Measurements from ENCODE around the gene BPTF.

DNA sequence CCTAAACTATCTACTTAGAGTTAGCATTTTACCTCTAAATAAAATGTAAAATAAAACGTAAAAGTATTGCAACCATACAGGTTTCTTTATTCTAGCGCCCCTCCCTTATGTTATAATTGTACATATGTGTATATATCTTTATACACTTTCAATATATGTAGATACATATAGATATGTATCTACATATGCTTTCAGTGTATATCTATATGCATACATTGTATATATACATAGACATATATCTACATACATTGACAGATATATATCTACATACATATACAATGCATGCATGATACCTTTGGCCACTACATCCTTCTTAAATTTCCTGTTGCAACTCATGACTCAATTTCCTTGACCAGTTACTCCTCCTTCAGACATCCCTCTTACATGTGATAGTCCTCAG lies 16.7 kb downstream of the BPTF start:
- TF ChIP-seq POLR2A (IDR thresholded peaks at IDR 0.05), result no peak
- no peak for TF ChIP-seq CTCF (IDR thresholded peaks at IDR 0.05)
- no peak for TF ChIP-seq POLR2AphosphoS5 (IDR thresholded peaks at IDR 0.05)
- TF ChIP-seq EP300 (IDR thresholded peaks at IDR 0.05), result no peak

Measured in suprapubic skin (tissue), 4 donors.